Caki2 (cell line): Measurements from ENCODE around the gene NLRC5. TPM values are rescaled to one million over a fixed set of nuclear protein-coding genes. Genes with fewer than 3 reads are reported as not detected.
"Not testable (repeated sequence)": the region's sequence is repeated elsewhere in the genome, so short reads cannot be mapped to it uniquely, and the experiment has no call there.

Source experiments
- DNase-seq: peaks from one replicate; pipeline ENCODE4 v3.0.0-alpha.2; 2015; ENCODE audit warnings: low read depth
- in situ Hi-C: cut with HindIII; loops from 2 replicates; pipeline ENCODE4 v1.10.0; 2016; ENCODE audit warnings: low sequenced_read_pairs, low pct_unique_long_range_greater_than_20kb, mixed read lengths
- total RNA-seq: library from RNA; depleted of rRNA; stranded (reverse); fragments of >200 nt; shearing (Covaris generic); gene quantifications from 2 replicates; pipeline ENCODE4 v1.2.3, GENCODE V29; 2014; ENCODE audit warnings: low replicate concordance

NLRC5 gene
- total RNA-seq, 1 experiment from 2014 or later: 3.1 TPM

DNA sequence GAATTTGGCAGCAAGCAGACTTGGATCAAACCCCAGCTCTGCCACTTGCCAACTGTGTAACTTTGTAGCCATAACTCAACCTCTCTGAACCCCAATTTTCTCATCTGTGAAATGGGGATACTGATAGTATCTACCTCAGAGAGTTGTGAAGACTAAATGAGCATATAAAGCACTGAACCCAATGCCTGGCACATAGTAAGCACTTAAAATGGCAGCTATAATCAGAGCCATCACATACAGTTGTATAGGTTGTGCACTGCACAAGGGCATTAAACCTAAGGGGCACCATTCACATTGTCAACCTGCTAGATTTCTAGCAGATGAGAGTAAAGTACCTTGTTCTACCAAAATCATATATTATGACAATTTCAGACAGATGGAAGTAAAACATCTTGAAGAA is 92.4 kb downstream of the NLRC5 start:
- in situ Hi-C loops: no loop called here
- DNase-seq: no peak

DNA sequence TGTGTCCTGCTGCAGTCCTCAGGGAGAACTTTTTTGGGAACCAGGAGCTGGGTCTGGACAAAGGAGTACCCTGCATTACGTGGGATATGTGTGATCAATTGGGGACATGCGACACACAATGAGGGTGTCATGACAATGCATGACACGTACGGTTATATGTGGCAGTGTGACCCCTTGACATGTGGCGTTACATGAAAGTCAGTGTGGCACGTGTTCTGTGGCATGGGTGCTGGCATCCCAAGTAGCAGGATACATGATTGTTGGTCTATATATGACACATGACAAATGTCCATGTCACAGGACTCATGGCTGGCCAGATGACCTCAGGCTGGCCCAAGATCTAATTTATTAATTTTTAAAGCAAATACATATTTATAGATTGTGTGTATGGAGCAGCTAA is 93.3 kb downstream of the NLRC5 start:
- DNase-seq: no peak
- in situ Hi-C loops: no loop called here

DNA sequence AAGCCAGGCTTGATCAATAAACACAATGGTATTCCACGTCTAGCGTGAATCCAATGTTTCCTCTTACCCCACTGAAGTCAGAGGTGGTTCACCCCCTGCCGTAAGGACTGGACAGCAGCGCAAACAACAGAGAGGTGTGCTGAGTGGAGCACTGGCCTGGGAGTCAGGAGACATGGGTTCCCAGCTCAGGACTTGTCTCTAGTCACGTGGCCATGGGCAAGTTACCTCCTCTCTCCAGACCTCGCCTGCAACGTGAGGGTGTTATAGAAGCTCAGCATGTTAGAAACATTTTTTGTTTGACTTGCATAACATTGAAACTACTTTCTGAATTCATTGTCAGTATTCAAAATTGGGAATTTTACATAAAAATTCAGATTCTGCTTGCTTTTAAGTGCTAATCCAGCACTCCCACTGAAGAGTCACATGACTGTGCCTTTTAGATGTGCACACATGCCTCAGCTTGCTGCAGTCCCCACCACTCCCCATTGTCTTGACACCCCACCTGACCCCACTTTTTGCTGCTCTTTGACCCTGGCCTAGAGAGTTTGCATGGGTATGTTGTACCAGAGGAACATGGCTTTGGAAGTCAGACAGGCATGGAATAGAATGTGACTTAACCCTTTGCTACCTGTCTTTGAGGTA is 94.2 kb downstream of the NLRC5 start:
- in situ Hi-C loops: no loop called here
- no peak for DNase-seq

DNA sequence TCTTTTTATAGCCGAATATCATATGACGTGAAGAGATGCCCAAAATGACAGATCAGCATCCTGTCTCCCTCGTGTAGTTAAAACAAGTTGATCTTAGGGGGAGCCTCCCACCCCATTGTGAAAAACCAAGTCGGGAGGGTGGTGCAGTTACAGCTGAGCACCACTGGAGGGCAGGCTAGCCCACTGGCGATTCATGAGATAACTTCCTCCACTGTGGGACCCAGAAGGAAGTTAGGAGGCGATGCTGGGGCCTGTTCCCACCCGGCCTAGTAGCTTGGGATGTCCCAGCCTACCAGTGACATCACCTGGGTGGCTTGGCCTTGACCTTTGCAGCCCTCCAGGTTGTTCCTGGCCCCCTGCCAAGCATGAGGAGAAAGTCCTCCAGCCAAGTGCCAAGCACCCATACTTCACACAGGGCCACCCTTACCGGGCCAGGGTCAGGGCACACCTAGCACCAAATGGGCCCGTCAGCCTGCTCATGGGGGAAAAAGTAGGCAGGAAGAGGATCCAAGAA is 95.0 kb downstream of the NLRC5 start:
- peak; percentile 60 for DNase-seq
- in situ Hi-C loops: no loop called here

DNA sequence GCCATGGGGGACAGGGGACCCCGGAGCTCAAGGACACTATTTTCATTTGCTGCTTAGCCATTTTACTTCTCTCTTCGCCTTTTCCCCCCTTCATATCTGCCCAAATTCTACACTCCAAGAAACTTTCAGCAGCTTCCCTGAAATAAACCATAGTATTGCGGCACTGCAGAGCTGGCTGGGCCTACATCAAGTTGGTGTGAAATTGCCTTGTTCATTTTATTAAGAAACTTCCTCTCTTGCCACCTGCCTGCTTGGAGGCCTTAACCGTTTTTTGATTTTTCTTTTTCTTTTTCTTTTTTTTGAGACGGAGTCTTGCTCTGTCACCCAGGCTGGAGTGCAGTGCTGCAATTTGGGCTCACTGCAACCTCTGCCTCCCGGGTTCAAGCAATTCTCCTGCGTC is 95.6 kb downstream of the NLRC5 start:
- no peak for DNase-seq
- in situ Hi-C loops: no loop called here

DNA sequence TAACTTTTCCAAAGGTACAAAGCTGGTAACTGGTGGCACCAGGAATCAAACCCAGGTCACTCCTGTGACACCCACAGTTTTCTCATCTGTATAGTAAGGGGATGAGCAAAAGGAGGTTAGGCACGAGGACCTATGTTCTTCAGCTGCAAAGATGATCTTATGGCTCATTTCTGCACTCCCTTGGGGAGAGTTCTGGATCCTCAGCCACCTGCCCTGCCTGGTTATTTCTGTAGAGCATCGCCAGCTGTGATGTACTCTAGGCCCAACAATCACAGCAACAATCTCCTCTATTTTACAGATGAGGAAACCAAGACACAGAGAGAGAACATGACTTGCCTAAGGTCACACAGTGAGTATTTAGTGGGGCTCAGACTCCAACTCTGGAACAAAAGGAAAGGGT is 97.6 kb downstream of the NLRC5 start:
- in situ Hi-C loops: no loop called here

DNA sequence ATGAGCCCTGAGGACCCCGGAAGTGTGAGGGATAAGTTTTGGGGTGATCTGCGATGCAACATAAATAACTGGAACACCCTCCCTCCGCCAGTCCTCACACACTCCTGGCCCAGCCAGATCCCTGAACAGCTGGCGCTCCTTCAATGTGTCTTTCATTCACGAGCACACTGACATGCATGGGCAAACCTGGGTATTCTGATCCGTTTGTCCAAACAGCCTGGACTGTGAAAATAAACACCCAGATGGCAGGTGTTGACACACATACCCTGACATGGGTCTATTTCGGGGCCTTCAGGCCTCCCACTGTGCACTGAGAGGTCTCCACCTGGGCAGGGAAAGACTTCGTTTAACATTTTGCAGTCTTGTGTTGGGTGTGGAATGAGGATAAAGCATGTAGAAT is 100.0 kb downstream of the NLRC5 start:
- in situ Hi-C loops: no loop called here
- DNase-seq: no peak

More for the DNA sequence above, 97.6 kb downstream of the NLRC5 start:
- no peak for DNase-seq

DNA sequence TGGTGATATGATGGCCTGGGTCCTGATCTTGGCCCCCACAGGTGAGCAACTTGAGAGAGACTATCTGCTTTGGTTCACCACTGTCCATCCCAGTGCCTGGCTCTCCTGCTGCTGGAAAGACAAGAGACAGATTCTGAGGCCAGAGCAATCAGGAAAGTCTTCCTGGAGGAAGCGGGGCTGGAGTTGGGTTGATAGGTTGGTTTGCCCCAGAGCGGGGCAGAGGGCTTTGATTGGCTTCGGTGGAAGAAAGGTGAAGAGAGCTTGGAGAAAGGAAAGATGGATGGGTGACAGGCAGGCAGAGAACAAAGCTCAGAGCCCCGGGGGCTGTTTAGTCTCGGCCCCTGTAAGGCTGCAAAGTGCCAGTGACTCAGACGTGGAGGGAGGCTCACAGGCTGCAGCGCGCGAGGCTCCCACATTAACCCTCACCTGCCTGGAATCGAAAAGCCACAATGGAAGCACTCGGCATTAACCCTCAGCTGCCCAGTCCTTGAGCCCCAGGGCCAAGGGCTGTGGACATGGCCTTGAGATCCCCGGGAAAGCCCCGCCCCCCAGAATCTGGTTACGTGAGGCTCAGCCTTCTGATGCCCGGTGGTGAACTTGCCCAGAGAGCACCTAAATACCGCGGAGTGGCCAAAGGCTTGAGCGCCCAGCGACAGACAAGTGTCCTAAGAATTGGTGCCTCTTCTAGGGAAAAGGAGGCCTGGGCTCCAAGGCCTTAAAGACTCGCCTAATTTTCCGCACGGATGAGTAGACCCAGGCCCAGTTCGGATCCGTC is 102.0 kb downstream of the NLRC5 start:
- in situ Hi-C loops: no loop called here
- peak; percentile 59 for DNase-seq

DNA sequence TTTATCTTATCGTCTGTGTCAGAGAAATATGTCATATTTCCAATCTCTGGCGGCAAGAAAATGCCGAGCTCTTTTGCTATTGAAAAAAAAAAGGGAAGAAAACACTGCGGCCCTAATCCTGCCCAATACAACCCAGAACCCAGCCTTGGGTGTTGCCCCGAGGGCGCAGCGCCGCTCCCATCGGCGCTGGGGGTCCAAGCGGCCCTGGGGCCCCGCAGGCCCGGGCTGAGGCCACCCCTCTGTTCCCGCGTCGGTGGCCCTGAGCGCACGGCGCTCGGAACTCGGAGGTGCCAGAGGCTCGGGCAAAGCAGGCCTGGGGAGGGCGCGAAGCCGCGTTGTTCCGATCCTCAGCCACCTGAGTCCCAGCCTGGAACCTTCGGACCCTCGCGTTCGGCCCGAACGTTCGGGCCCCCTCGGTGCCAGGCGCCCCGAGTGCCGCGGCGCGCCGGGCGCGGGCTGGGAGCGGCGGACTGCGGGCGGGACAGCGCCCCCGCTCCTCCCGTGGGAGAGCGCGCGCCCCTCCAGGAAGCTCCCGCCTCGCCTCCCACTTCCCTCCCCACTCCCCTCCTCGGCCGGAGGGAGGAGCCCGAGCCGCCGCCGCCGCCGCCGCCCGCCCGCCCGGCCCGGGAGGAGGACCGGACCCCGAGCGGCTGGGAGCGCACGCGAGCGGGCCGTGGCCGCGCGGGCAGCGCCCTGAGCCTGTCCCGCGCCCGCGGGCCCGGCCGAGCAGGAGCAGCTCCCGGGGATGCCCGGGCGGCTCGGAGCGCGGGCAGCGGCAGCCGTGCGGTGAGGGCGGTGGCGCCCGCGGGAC is 102.8 kb downstream of the NLRC5 start, which contains the start of gene CPNE2:
Gene CPNE2 (plus strand): TSS at position 609 of the 811 bp plus-strand sequence. CDS start 18,160 bp downstream, outside the sequence.
- peak; percentile 65 for DNase-seq
- in situ Hi-C loops: no loop called here

DNA sequence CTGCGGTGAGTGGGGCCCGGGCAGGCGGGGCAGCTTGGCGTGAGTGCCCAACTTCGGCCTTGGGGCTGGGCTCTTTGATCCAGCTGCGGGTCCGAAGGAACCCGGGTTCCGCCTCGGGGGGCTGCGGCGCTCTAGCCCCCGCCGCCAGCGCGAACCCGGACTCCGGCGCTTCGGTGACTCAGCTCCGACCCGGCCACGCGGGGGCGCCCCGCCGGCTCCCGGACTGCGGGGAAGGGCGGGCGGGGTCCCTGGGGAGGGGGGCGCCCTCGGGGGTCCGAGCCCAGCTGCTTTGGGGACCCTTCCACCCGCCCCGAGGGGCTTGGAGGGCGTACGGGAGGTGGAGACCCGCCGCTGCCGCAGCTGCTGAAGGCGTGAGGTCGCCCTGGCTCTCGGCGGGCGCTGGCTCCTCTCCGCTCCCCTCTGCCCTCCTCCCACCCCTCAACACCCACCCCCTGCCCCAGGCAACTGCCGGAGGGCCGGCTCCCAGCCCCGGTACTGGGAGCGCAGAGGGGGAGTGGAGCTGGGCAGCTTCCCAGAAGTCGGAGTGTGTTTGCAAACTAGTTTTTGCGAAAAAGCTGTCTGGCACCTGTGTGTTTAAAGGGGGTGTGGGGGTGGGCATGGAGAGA is 103.5 kb downstream of the NLRC5 start:
- in situ Hi-C loops: no loop called here
- DNase-seq: peak; percentile 34

DNA sequence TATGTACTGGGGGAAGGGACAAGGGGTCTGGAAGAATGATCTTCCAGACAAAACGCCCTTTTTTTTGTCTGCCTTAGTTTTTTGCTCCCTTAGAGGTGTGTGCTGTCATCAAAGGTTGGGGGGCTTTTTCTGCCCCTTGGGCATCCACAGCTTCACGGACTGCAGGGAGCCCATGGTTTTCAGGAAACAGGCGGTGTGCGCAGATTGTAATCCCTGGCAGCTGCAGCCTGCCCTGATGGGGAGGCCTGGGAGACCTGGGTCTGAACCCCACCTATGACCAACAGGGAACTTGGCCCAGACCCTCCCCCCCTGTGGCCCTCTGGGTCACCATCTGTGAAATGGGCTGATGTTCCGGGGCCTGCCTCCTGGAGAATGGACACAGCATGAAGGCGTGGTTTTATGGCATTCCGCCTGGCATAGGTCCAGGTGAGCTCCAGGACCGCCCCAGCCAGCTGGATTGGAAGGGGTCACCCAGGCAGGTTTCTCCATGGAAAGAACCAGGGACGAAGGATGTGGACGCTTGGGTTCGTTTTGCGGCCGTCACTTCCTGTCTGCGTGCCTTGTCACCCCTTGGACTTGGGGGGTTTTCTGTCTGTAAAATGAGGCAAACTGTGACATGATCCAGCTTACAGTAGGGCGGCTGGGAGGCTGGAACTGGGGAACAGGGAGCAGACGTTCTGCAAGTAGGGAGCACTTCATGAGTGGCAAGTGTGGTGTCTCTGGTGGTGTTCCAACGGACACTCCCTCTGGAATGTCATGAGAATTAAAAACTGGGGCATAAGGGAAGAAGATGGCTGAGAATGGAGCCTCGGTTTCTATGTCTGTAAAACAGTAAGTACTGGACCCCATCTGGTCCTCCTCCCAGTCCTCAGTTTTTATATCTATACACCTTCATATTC is 104.6 kb downstream of the NLRC5 start:
- in situ Hi-C loops: no loop called here
- no peak for DNase-seq

DNA sequence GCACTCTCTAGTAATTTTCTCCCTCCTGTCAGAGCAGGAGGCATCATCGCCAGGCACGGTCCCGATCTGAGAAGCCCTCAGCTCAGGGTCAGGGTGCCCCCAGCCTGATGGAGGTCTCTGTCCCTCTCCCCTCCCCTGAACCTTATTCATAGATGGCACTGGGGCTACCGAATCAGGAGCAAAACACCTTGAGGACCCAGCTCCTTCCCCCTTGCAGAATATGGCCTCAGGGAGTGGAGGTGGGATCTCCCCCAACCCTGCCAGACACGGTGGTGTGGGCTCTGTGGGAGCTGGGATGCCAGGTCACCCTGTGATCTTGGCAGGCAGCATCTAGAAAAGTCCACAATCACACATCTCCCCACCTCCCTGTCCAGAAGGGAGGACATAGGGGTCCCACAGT is 105.6 kb downstream of the NLRC5 start:
- DNase-seq: no peak
- in situ Hi-C loops: no loop called here

DNA sequence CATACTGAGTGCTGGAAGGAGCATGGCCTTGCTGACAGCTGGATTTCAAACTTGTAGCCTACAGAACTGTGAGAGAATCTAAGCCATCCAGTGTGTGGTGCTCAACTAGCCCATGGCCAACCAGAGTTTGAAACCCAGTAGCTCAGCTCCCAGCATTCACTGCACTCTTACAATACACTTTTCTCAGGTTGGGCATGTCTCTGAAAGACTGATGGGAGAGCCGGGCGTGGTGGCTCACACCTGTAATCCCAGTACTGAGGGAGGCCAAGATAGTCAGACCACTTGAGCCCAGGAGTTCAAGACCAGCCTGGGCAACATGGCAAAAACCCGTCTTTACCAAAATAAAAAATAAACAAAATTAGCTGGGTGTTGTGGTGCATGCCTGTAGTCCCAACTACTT is 106.8 kb downstream of the NLRC5 start:
- in situ Hi-C loops: no loop called here
- DNase-seq: no peak

DNA sequence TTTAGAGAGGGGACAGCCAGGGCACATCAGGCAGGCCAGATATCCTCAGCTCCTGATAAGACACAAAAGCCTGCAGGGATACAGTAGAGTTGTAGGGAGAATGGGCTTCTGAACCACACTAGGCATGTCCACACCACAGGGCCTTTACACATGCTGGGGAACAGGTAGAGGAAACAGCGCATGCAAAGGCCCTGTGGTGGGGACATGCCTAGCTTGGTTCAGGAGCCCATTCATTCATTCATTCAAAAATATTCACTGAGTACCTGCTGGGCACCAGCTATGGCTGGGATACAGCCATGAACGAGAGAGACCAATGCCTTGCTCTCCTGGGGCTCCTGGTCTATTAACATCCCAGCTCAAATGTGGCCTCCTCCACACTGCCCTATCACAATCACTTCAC is 107.4 kb downstream of the NLRC5 start:
- in situ Hi-C loops: no loop called here
- no peak for DNase-seq

DNA sequence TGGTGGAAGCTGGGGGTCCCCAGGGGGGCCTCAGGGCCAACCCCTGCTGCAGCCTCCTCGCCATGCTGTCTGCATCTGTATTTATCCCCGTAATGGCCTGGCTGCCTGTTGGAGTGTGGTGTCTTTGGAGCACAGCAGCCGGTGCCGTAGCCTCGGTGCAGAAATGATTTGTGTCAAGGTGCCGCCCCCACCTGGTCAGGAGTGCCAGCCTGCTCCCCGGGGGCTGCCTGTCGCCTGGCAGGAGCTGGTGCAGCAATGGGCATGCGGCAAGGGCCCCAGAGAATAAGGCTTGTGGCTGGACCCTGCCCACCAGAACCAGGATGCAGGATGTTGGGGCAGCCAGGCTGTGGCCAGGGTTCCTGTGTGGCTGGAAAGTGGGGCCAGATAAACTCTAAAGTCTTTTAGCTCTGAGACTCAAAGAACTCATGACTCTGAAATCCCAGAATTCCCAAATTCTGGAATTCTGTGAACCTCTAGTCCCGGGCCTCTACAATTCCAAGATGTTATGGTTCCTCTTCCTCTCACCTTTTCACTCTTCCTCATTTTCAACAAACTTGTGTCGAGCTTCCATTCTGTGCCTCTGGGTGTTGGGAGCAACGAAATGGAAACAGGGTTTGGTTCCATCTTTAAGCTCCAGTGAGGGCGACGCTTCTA is 109.0 kb downstream of the NLRC5 start:
- no peak for DNase-seq
- in situ Hi-C loops: no loop called here

DNA sequence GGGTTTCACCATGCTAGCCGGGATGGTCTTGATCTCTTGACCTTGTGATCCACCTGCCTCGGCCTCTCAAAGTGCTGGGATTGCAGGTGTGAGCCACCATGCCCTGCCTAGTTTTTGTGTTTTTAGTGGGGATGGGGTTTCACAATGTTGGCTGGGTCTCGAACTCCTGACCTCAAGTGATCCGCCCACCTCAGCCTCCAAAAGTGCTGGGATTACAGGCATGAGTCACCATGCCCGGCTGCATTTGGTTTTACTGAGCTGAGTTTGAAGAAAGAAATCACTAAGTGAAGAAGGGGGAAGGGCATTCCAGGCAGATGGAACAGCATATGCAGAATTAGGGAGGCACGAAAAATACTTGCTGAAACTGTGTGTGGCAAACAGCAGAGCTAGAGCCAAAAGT is 110.6 kb downstream of the NLRC5 start:
- in situ Hi-C loops: not testable (repeated sequence)
- DNase-seq: peak; percentile 5

DNA sequence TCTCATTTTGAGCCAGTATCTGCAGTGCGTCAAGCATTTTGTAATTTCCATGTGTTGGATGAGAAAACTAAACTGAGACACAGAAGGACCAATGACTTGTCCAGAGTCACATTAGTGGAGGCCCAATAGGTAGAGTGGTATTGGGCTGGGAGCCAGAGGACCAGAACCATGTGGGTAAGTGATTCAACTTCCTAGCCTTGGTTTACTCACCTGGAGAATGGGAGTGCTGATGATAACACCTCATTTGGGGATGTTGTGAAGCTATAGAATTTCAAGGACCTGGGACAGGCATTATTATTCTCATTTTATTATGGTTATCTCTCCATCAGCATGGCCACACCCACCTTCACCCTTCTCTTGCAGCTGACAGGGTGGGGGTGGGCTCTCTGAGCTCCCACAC is 111.1 kb downstream of the NLRC5 start:
- in situ Hi-C loops: no loop called here
- no peak for DNase-seq
